Thymus (tissue), 11 donors: ENCODE data around the gene RTN4RL2. TPM values are rescaled to one million over a fixed set of nuclear protein-coding genes. Genes with fewer than 3 reads are reported as not detected.

Source experiments
- DNase-seq, 9 donors: peaks; one replicate each; pipeline ENCODE4 v3.0.0-alpha.2; 2013; ENCODE audit warnings: low spot score in 9 of 9, low read depth in 6 of 9, missing footprints in 1 of 9
- H3K27ac ChIP-seq, 2 donors: one replicate each; pipeline ENCODE4 v1.5.1; 2013; ENCODE audit warnings: control low read depth in 1 of 2, low read depth in 1 of 2, low read length in 1 of 2, mild to moderate bottlenecking in 1 of 2, moderate library complexity in 1 of 2
- H3K27me3 ChIP-seq, 2 donors: one replicate each; pipeline ENCODE4 v1.5.1; 2013; ENCODE audit warnings: low read length in 1 of 2; ENCODE audit not compliant: control insufficient read depth in 2 of 2, insufficient read depth in 1 of 2
- H3K36me3 ChIP-seq, 2 donors: one replicate each; pipeline ENCODE4 v1.5.1; 2013; ENCODE audit warnings: low read length in 1 of 2, mild to moderate bottlenecking in 1 of 2, moderate library complexity in 1 of 2; ENCODE audit not compliant: control insufficient read depth in 2 of 2, insufficient read depth in 2 of 2
- H3K4me1 ChIP-seq, 2 donors: one replicate each; pipeline ENCODE4 v1.5.1; 2013; ENCODE audit warnings: low read length in 2 of 2; ENCODE audit not compliant: control insufficient read depth in 2 of 2, insufficient read depth in 2 of 2
- H3K4me3 ChIP-seq, 2 donors: one replicate each; pipeline ENCODE4 v1.5.1; 2013; ENCODE audit warnings: low read length in 2 of 2, control low read depth in 1 of 2, mild to moderate bottlenecking in 1 of 2
- H3K9me3 ChIP-seq, 2 donors: one replicate each; pipeline ENCODE4 v1.5.1; 2013; ENCODE audit warnings: low read length in 1 of 2, mild to moderate bottlenecking in 1 of 2; ENCODE audit not compliant: control insufficient read depth in 2 of 2, insufficient read depth in 1 of 2
- WGBS: extraction: QIAGEN DNeasy Blood & Tissue Kit; methylation state at CpG from one replicate; pipeline ENCODE4 v1.1.7; 2013; 5-methylcytosine and 5-hydroxymethylcytosine counted together
- polyA plus RNA-seq: library from polyadenylated mRNA; stranded (reverse); fragments of 200-250 nt; gene quantifications from one replicate; pipeline ENCODE4 v1.2.3, GENCODE V29; 2013
- total RNA-seq: library from RNA; stranded (reverse); fragments of 120-200 nt; gene quantifications from one replicate; pipeline ENCODE4 v1.2.4, GENCODE V29; 2013
- donor health status: healthy.

RTN4RL2 gene
- total and polyA plus RNA-seq, 2 donors: 0.42 to 1.4 TPM

DNA sequence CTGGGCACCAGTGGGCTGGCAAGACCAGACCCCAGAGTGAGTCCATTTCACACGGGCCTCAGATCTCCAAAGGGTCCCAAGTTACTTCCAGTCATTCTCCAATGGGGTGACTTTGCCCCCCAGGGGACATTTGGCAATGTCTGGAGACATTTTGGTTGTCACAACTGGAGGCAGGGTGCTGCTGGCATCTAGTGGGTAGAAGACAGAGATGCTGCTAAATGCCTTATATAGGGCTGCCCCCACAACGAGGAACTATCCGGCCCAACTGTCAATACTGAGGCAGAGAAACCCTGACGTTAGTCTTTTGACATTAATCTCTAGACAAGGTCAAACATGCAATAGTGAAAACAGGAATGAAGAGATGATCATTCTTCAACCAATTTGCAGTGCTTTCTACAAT is 6.4 kb downstream of the RTN4RL2 start:
- peaks cover 12 to 47% of the 10 kb centered on the region in 2 donors for H3K27me3 ChIP-seq
- WGBS: 74% methylated on average over 4 of the region's 4 CpGs
- H3K4me1 ChIP-seq: peaks cover 0 to 6% of the 10 kb centered on the region in 2 donors

DNA sequence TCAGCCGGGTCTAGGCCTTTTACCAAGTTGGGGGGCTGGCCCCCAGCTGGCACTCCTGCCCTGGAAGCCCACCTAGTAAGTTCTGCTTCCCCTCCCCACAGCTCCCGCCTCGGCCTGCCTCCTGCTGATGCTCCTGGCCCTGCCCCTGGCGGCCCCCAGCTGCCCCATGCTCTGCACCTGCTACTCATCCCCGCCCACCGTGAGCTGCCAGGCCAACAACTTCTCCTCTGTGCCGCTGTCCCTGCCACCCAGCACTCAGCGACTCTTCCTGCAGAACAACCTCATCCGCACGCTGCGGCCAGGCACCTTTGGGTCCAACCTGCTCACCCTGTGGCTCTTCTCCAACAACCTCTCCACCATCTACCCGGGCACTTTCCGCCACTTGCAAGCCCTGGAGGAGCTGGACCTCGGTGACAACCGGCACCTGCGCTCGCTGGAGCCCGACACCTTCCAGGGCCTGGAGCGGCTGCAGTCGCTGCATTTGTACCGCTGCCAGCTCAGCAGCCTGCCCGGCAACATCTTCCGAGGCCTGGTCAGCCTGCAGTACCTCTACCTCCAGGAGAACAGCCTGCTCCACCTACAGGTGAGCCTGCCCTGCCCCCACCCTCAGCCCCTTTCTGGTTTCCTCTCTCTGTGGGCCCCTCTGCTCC is 7.3 kb downstream of the RTN4RL2 start:
- Histone ChIP-seq H3K27me3 (peaks cover 3 to 38% of the 10 kb centered on the region in 2 donors), H3K9me3 (no peaks in the 10 kb centered on the region), H3K4me3 (no peak overlapping the region), H3K27ac (no peak overlapping the region), H3K4me1 (peaks cover 0 to 6% of the 10 kb centered on the region in 2 donors), H3K36me3 (no peaks in the 10 kb centered on the region)
- DNase-seq: no peak
- 88% methylated on average over 23 of the region's 23 CpGs for WGBS

More for the DNA sequence above, 6.4 kb downstream of the RTN4RL2 start:
- Histone ChIP-seq H3K27ac (no peak overlapping the region), H3K9me3 (peaks cover 0 to 4% of the 10 kb centered on the region in 2 donors), H3K4me3 (no peak overlapping the region), H3K36me3 (no peaks in the 10 kb centered on the region)
- DNase-seq: no peak

DNA sequence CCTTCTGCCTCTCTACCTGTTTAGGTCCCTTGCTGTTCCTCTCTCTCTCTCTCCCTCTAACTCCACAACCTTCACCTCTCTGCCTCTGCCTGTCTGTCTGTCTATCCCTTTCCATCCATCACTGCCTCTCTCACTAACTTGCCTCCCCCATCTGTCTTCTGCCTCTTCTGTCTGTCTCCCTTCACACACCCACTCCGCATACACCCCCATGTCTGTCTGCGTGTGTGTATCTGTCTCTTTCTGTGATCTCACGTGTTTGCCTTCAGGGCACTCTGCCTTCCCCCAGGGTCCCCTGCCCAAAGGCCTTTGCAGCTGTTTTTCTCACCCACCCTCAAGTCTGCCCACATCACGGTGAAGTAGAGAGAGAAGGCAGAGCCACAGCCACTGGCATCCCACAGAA is 7.9 kb downstream of the RTN4RL2 start:
- Histone ChIP-seq H3K36me3 (no peaks in the 10 kb centered on the region), H3K27ac (no peak overlapping the region), H3K4me1 (peaks cover 0 to 6% of the 10 kb centered on the region in 2 donors), H3K27me3 (peaks cover 0 to 31% of the 10 kb centered on the region in 2 donors), H3K4me3 (no peak overlapping the region), H3K9me3 (no peaks in the 10 kb centered on the region)
- no peak for DNase-seq
- 92% methylated on average over 4 of the region's 4 CpGs for WGBS

DNA sequence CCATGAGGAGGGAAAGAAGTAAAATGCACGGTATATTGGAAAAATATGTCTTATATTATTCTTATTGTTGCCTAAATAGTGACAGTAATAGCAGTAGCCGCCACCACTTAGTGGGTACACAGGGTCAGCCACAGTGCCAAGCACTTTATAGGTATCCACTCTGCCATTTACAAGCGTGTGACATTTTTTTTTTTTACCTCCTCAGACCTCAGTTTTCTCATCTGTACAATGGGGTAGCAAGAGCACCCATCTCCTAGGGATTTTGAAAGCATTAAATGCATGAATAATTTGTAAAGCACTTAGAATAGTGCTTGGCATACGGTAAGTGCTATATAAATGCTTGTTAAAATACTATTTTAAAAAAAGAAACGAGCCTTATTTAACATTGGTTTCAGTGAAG is 8.9 kb downstream of the RTN4RL2 start:
- no peaks in the 10 kb centered on the region for H3K36me3 ChIP-seq
- no peak overlapping the region for H3K27ac ChIP-seq
- 94% methylated on average over 5 of the region's 5 CpGs for WGBS
- peaks cover 0 to 26% of the 10 kb centered on the region in 2 donors for H3K27me3 ChIP-seq
- DNase-seq: no peak
- peaks cover 5 to 14% of the 10 kb centered on the region in 2 donors for H3K4me1 ChIP-seq
- H3K4me3 ChIP-seq: no peak overlapping the region
- no peaks in the 10 kb centered on the region for H3K9me3 ChIP-seq

DNA sequence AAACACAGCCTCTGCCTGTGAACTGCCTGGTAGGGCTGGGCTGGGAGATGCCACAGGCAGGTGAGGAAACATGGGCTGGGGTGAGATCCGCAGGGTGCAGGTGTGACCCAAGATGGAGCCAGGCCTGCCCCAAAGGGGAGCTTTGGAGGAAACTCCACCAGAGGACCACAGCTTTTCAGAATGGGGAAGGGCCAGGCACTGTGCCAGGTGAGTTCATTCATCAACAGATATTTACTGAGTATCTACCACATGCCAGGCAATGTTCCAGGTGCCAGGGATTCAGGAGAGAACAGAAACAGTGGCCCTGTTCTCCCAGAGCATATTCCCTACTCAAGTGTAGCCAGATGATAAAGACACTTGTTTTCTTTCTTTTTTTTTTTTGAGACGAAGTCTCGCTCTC is 11.2 kb downstream of the RTN4RL2 start:
- 98% methylated on average over 3 of the region's 3 CpGs for WGBS
- no peak for DNase-seq
- no peaks in the 10 kb centered on the region for H3K36me3 ChIP-seq

DNA sequence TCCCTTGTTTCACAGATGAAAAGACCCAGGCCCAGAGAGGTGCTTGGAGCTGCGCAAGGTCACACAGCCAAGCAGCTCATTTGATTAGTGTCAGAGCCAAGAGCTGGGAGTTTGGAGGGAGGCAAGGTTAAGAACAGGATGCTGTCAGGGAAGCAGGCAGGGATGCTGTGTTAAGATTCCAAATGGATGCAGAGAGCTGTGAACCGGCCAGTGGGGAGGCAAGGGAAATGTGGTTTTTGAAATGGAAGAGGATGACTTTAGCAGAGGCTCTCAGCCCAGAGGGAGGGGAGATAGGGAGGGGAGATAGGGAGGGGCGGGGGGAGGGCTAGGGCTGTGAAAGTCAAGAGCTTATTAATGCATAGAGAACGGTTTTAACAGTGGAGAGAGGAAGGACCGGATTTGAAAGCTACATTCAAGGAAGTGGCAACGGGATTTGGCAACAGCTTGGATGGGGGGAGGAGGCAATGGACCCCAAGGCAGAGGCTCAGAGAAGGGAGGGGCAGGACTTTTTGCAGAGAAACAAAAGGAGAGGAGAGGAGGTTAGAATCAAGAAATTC is 13.0 kb downstream of the RTN4RL2 start:
- H3K4me1 ChIP-seq: peaks cover 25 to 29% of the 10 kb centered on the region in 2 donors
- DNase-seq: no peak
- WGBS: 53% methylated on average over 6 of the region's 6 CpGs
- H3K9me3 ChIP-seq: peaks cover 0 to 3% of the 10 kb centered on the region in 2 donors
- H3K27me3 ChIP-seq: peaks cover 22 to 45% of the 10 kb centered on the region in 2 donors
- no peaks in the 10 kb centered on the region for H3K36me3 ChIP-seq
- H3K27ac ChIP-seq: no peak overlapping the region
- H3K4me3 ChIP-seq: no peak overlapping the region

More for the DNA sequence above, 11.2 kb downstream of the RTN4RL2 start:
- Histone ChIP-seq H3K27me3 (peaks cover 11 to 36% of the 10 kb centered on the region in 2 donors), H3K27ac (no peak overlapping the region), H3K4me3 (no peak overlapping the region), H3K9me3 (peaks cover 0 to 3% of the 10 kb centered on the region in 2 donors), H3K4me1 (peaks cover 20 to 29% of the 10 kb centered on the region in 2 donors)

DNA sequence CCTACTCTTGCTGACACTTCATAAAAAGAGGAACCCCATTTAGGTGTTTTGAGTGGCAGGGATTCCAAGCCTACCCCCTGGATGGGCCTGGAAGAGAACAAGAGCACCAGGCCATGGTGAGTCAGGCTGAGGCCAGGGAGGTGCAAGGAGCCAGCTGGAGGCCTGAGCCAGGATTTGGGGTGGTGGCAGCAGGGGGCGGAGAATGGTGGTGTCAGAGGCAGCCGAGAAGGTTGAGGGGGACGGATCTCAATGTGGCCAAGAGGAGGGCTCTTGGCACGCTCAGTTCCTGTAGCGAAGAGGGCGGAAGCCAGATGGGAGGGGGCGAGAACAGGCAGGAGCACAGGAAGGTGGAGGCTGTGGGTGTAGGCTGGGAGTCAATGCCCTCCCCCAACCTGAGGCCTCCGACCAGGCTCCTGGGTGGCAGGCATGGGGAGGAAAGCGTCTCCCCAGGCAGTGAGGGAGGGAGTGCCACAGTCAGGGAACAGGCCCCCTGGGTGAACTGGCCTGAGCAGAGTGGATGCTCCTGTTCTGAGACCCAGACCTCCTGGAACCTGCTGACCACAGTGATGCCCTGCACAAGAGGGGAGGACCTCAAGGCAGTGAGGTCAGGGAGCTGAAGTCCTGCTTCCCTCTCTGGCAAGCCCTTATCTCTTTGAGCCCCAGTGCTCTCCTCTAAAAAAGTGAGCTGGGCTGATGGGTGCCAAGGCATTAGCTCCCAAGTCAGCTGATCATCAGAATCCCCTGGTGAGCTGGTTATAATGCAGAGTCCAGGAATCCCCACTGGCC is 13.9 kb downstream of the RTN4RL2 start:
- 9% methylated on average over 9 of the region's 9 CpGs for WGBS
- H3K4me1 ChIP-seq: peaks cover 25 to 29% of the 10 kb centered on the region in 2 donors
- peak overlapping the region in 1 of 2 donors; percentile 64 for H3K27ac ChIP-seq
- no peaks in the 10 kb centered on the region for H3K36me3 ChIP-seq
- H3K9me3 ChIP-seq: peaks cover 0 to 3% of the 10 kb centered on the region in 2 donors
- DNase-seq: peak in 4 of 9 donors; percentile 60 to 83 (median 66)
- H3K27me3 ChIP-seq: peaks cover 22 to 54% of the 10 kb centered on the region in 2 donors
- no peak overlapping the region for H3K4me3 ChIP-seq

DNA sequence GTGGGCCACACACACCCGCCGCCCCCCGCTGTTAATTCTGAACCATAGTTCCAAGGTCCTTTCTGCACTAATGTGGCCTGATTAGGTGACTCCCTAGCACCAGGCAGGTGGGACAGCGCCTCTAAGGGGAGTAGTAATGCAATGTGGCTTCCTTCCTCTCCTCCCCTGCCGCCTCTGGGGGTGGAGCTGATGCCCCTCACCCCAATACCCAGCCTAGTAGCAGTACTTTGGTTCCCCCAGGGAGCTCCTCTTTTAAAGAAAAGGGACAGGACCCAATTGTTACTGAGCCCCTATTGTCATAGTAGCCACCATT is 14.4 kb downstream of the RTN4RL2 start:
- H3K27me3 ChIP-seq: peaks cover 22 to 58% of the 10 kb centered on the region in 2 donors
- 69% methylated on average over 5 of the region's 5 CpGs for WGBS

DNA sequence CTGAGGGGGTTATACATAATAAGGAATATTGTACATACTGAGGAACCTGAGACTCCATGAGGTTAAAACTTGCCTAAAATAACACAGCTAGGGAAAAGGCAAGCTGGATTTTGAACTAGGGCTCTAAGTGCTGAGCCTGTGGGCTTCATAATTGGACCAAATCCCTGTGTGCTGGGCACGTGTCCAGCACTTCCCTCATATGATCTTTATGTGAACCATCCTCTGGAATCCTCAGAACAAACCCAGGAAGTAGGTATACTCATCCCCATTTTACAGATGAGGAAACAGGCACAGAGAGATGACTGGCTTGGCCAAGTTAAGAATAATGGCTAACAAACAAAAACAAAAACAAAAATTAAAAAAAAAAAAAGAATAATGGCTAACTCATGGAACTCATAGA is 14.9 kb downstream of the RTN4RL2 start:
- WGBS: 80% methylated on average over 1 of the region's 1 CpG
- no peaks in the 10 kb centered on the region for H3K36me3 ChIP-seq
- DNase-seq: no peak
- peaks cover 0 to 3% of the 10 kb centered on the region in 2 donors for H3K9me3 ChIP-seq
- peaks cover 22 to 59% of the 10 kb centered on the region in 2 donors for H3K27me3 ChIP-seq
- no peak overlapping the region for H3K27ac ChIP-seq
- H3K4me1 ChIP-seq: peaks cover 25 to 29% of the 10 kb centered on the region in 2 donors
- H3K4me3 ChIP-seq: no peak overlapping the region

More for the DNA sequence above, 14.4 kb downstream of the RTN4RL2 start:
- no peak for DNase-seq
- no peak overlapping the region for H3K4me3 ChIP-seq
- H3K27ac ChIP-seq: peak overlapping the region in 1 of 2 donors; percentile 36
- H3K9me3 ChIP-seq: peaks cover 0 to 3% of the 10 kb centered on the region in 2 donors
- H3K36me3 ChIP-seq: no peaks in the 10 kb centered on the region
- peaks cover 25 to 29% of the 10 kb centered on the region in 2 donors for H3K4me1 ChIP-seq
